HepG2 (cell line): ENCODE measurements around the gene ABCA2. TPM values are rescaled to one million over a fixed set of nuclear protein-coding genes. Genes with fewer than 3 reads are reported as not detected.
"Not testable (repeated sequence)": the region's sequence is repeated elsewhere in the genome, so short reads cannot be mapped to it uniquely, and the experiment has no call there.

ENCODE experiments used
- ATAC-seq: fragments of 200-7000 bp; cut with Tn5 transposase; 3 replicates; pipeline ENCODE4 v1.9.1; 2020; ENCODE audit warnings: mild to moderate bottlenecking, moderate library complexity
- BruUV-seq: library from RNA; stranded (reverse); fragments of 400-500 nt; replicated peaks from 2 replicates; lab custom pipeline; 2021; lab: Mats Ljungman, UMichigan
- CTCF ChIA-PET: fragments of 300-600 bp; formaldehyde crosslinking; extraction: SDS; loops from one replicate; lab custom pipeline; 2021; ENCODE audit warnings: low total read pairs, inconsistent platforms, low intra/inter-chr PET ratio; lab: Yijun Ruan, JAX
- POLR2A ChIA-PET: fragments of 350-600 bp; sonication (Branson Sonifier 250); formaldehyde crosslinking; loops from one replicate; lab custom pipeline; 2020; ENCODE audit warnings: antibody characterized with exemption, inconsistent platforms; lab: Yijun Ruan, JAX
- DNase-seq: peaks from one replicate; pipeline ENCODE4 v3.0.0-alpha.2; 2015; ENCODE audit warnings: low spot score
- FAIRE-seq: peaks from 3 replicates; lab custom pipeline; 2011; peaks lifted over from hg19 to GRCh38; lab: Jason Lieb, UNC
- H2AFZ ChIP-seq: one replicate; pipeline ENCODE4 v1.6.1; 2011; ENCODE audit warnings: low read length, inconsistent platforms
- H3K27ac ChIP-seq: fragments of 300-600 bp; 3 replicates; pipeline ENCODE4 v1.8.0; 2011; ENCODE audit warnings: mixed run types, mild to moderate bottlenecking, mixed read lengths, low read length, inconsistent platforms; ENCODE audit not compliant: insufficient read depth; ENCODE audit errors: extremely low read length
- H3K27me3 ChIP-seq, 2 experiments: fragments of 200-600 bp in 1 of 2; 2 replicates in 1 of 2; 3 replicates in 1 of 2; pipeline versions ENCODE4 v1.6.0 to v1.8.0; 2011; ENCODE audit warnings: low read length in 2 of 2, mild to moderate bottlenecking in 2 of 2, moderate library complexity in 2 of 2, inconsistent platforms in 1 of 2; ENCODE audit not compliant: insufficient read depth in 2 of 2, control insufficient read depth in 1 of 2
- H3K36me3 ChIP-seq, 2 experiments: fragments of 200-600 bp in 1 of 2; replicated peaks in 1 of 2; 2 replicates in 1 of 2; 3 replicates in 1 of 2; pipeline versions ENCODE4 v1.5.1 to v1.8.0; 2011; ENCODE audit warnings: low read length in 2 of 2, inconsistent platforms in 1 of 2; ENCODE audit not compliant: insufficient read depth in 2 of 2, control insufficient read depth in 1 of 2
- H3K4me1 ChIP-seq: 2 replicates; pipeline ENCODE4 v1.5.1; 2012; ENCODE audit warnings: low read length, inconsistent platforms; ENCODE audit not compliant: insufficient read depth
- H3K4me2 ChIP-seq: 2 replicates; pipeline ENCODE4 v1.6.0; 2011; ENCODE audit warnings: low read depth, low read length, inconsistent platforms
- H3K4me3 ChIP-seq, 3 experiments: fragments of 200-600 bp in 1 of 3; sonication (generic), shearing (Covaris generic) in 1 of 3; replicated peaks in 1 of 3; 2 replicates each; pipeline ENCODE4 v1.5.1; 2011 to 2016; ENCODE audit warnings: low read length in 3 of 3, inconsistent platforms in 2 of 3, low read depth in 2 of 3, mild to moderate bottlenecking in 2 of 3, control low read depth in 1 of 3, mixed read lengths in 1 of 3; ENCODE audit not compliant: insufficient read depth in 1 of 3
- H3K79me2 ChIP-seq: one replicate; pipeline ENCODE4 v1.6.1; 2011; ENCODE audit warnings: low read length, inconsistent platforms; ENCODE audit not compliant: insufficient read depth
- H3K9ac ChIP-seq: 2 replicates; pipeline ENCODE4 v1.6.0; 2011; ENCODE audit warnings: mild to moderate bottlenecking, low read depth, low read length, inconsistent platforms; ENCODE audit not compliant: insufficient read depth
- H3K9me3 ChIP-seq: 2 replicates; pipeline ENCODE4 v1.5.1; 2012; ENCODE audit warnings: mild to moderate bottlenecking, low read length
- H4K20me1 ChIP-seq: 2 replicates; pipeline ENCODE4 v1.6.0; 2011; ENCODE audit warnings: inconsistent platforms, mild to moderate bottlenecking, low read length, moderate library complexity; ENCODE audit not compliant: insufficient read depth
- GMEB1 ChIP-seq: sonication (generic); formaldehyde crosslinking; IDR thresholded peaks from 2 replicates; pipeline ENCODE4 v1.5.1; 2020; ENCODE audit warnings: missing genetic modification reagents, mild to moderate bottlenecking, borderline replicate concordance
- ZNF121 ChIP-seq: sonication (generic); formaldehyde crosslinking; IDR thresholded peaks from 2 replicates; pipeline ENCODE4 v1.5.0; 2020; ENCODE audit warnings: mild to moderate bottlenecking, missing genetic modification reagents
- ZNF263 ChIP-seq: sonication (generic); formaldehyde crosslinking; IDR thresholded peaks from 2 replicates; pipeline ENCODE4 v1.4.0; 2020; ENCODE audit warnings: missing genetic modification reagents
- ZNF770 ChIP-seq: sonication (generic); formaldehyde crosslinking; IDR thresholded peaks from 2 replicates; pipeline ENCODE4 v1.5.0; 2020; ENCODE audit warnings: mild to moderate bottlenecking, missing genetic modification reagents
- WGBS: methylation state at CpG from one replicate; pipeline ENCODE4 v1.1.6; 2017; ENCODE audit warnings: low lambda C conversion rate; 5-methylcytosine and 5-hydroxymethylcytosine counted together
- in situ Hi-C: cut with HindIII; loops from 2 replicates; pipeline ENCODE4 v1.10.0; 2017; ENCODE audit warnings: low pct_unique_long_range_greater_than_20kb; ENCODE audit not compliant: extremely low pct_ligation_motif_present
- intact Hi-C: fragments of 100-400 bp; cut with micrococcal nuclease; formaldehyde crosslinking; loops from one replicate; pipeline ENCODE4 v1.10.0; 2022; ENCODE audit not compliant: unreplicated experiment
- polyA plus RNA-seq, 8 experiments: library from polyadenylated mRNA; depleted of rRNA in 3 of 8; stranded (reverse) in 7 of 8; unstranded in 1 of 8; fragments of >200 nt; fragmentation: Illumina TruSeq in 4 of 8; extraction: Trizol in 4 of 8; gene quantifications; 2 replicates each; pipeline versions ENCODE4 v1.2.1 to v1.2.3, GENCODE V29; 2011 to 2016; ENCODE audit warnings: low read depth in 4 of 8, missing spikeins in 1 of 8, mixed read lengths in 1 of 8; ENCODE audit not compliant: insufficient read depth in 1 of 8
- total RNA-seq, 5 experiments: library from RNA; depleted of rRNA; stranded (reverse); fragments of >200 nt; fragmentation: Illumina TruSeq; extraction: Trizol; gene quantifications; 2 replicates each; pipeline ENCODE4 v1.2.3, GENCODE V29; 2016; ENCODE audit warnings: low read depth in 1 of 5

ABCA2 gene
- total and polyA plus RNA-seq, 2 of the 13 experiments (the other 11 are each of a cell fraction or from before 2014, with no cell fraction given): 2.9 to 19.2 TPM

GRCh38 chr9:137033481-137033880, 5.4 kb upstream of the ABCA2 start:
- ATAC-seq, POLR2A ChIA-PET, H3K9me3 ChIP-seq, H4K20me1 ChIP-seq, H3K79me2 ChIP-seq, H3K4me2 ChIP-seq, intact Hi-C loops, BruUV-seq, H3K27ac ChIP-seq, FAIRE-seq, H2AFZ ChIP-seq: not testable (repeated sequence)
- peaks cover 64% of the 10 kb centered on the region for H3K4me1 ChIP-seq
- in situ Hi-C loops: loop anchor here (5.0 to 10.0 kb wide), 2 partner anchors 86 to 189 kb away; partner anchors contain the start of genes AJM1, C8G and PHPT1
- TF ChIP-seq ZNF121 (CRISPR knock-in tag) (peak; percentile 64; the same call in 1 of the 2 replicates), ZNF770 (CRISPR knock-in tag) (peak; percentile 21; the same call in 1 of the 2 replicates), ZNF263 (CRISPR knock-in tag) (0 out of 2 replicates have a peak, but pooled peaks have one; percentile 41)
- TF ChIP-seq, all 625 proteins: peak for 3; not testable (repeated sequence) for 622
- H3K9ac ChIP-seq, CTCF ChIA-PET, DNase-seq, H3K36me3 ChIP-seq, H3K4me3 ChIP-seq: not testable (repeated sequence)
- 74% methylated on average over 5 of the region's 5 CpGs for WGBS
- H3K27me3 ChIP-seq: peaks cover 0 to 14% of the 10 kb centered on the region in 2 experiments; a peak in 1 of 5 replicates

GRCh38 chr9:137032858-137033257, 4.8 kb upstream of the ABCA2 start:
- POLR2A ChIA-PET: no interaction called here

More at GRCh38 chr9:137032858-137033257, 4.8 kb upstream of the ABCA2 start:
- no peak overlapping the region for H3K4me3 ChIP-seq
- no peak for FAIRE-seq
- TF ChIP-seq GMEB1 (CRISPR knock-in tag): no peak
- 0 out of 2 replicates have a peak, but pooled peaks have one; percentile 7 for TF ChIP-seq ZNF770 (CRISPR knock-in tag)
- intact Hi-C loops: no loop called here
- no peaks in the 10 kb centered on the region for H3K9me3 ChIP-seq
- CTCF ChIA-PET: no interaction called here
- H3K9ac ChIP-seq: no peak overlapping the region
- no peaks in the 10 kb centered on the region for H4K20me1 ChIP-seq
- peaks cover 65% of the 10 kb centered on the region for H3K4me1 ChIP-seq
- in situ Hi-C loops: loop anchor here (5.0 to 10.0 kb wide), 2 partner anchors 86 to 188 kb away; partner anchors contain the start of genes AJM1, C8G and PHPT1
- no peaks in the 10 kb centered on the region for H3K79me2 ChIP-seq
- no peak overlapping the region for H2AFZ ChIP-seq
- ATAC-seq: no peak
- H3K27ac ChIP-seq: no peak overlapping the region
- no TSS peak for BruUV-seq
- no peaks in the 10 kb centered on the region for H3K36me3 ChIP-seq
- peaks cover 0 to 14% of the 10 kb centered on the region in 2 experiments; a peak in 1 of 5 replicates for H3K27me3 ChIP-seq
- WGBS: 20% methylated on average over 4 of the region's 10 CpGs
- no peak overlapping the region; the same call in 1 of the 2 replicates for H3K4me2 ChIP-seq
- DNase-seq: no peak
